Calu3 (cell line): Measurements from ENCODE around the gene CCDC107. TPM values are rescaled to one million over a fixed set of nuclear protein-coding genes. Genes with fewer than 3 reads are reported as not detected.

Source experiments
- BruUV-seq: library from RNA; stranded (reverse); fragments of 400-500 nt; replicated peaks from 2 replicates; lab custom pipeline; 2021; lab: Mats Ljungman, UMichigan
- CTCF ChIA-PET: fragments of 300-600 bp; sonication (Branson Sonifier 250); formaldehyde crosslinking; loops from one replicate; lab custom pipeline; 2022; ENCODE audit warnings: antibody characterized with exemption; lab: Charles Lee
- DNase-seq: peaks from one replicate; pipeline ENCODE4 v3.0.0; 2022
- H3K27ac Mint-ChIP-seq: one replicate; pipeline ENCODE4 v1.8.0; 2022; ENCODE audit warnings: mixed read lengths; ENCODE audit not compliant: unreplicated experiment
- H3K27me3 Mint-ChIP-seq: one replicate; pipeline ENCODE4 v1.8.0; 2022; ENCODE audit warnings: mixed read lengths; ENCODE audit not compliant: unreplicated experiment
- H3K36me3 Mint-ChIP-seq: one replicate; pipeline ENCODE4 v1.8.0; 2022; ENCODE audit warnings: mild to moderate bottlenecking, moderate library complexity, mixed read lengths; ENCODE audit not compliant: insufficient read depth, unreplicated experiment
- H3K4me1 Mint-ChIP-seq: one replicate; pipeline ENCODE4 v1.8.0; 2022; ENCODE audit warnings: mild to moderate bottlenecking, low read depth, mixed read lengths; ENCODE audit not compliant: unreplicated experiment
- H3K4me3 Mint-ChIP-seq: one replicate; pipeline ENCODE4 v1.8.0; 2022; ENCODE audit warnings: mild to moderate bottlenecking, low read depth, moderate library complexity, mixed read lengths; ENCODE audit not compliant: unreplicated experiment
- H3K9me3 Mint-ChIP-seq: one replicate; pipeline ENCODE4 v1.8.0; 2022; ENCODE audit warnings: low read depth, mixed read lengths; ENCODE audit not compliant: unreplicated experiment
- CTCF ChIP-seq: fragments of 200-600 bp; IDR thresholded peaks from one replicate; pipeline ENCODE4 v1.8.0; 2022; ENCODE audit warnings: antibody characterized with exemption; ENCODE audit not compliant: unreplicated experiment
- intact Hi-C: fragments of 100-400 bp; cut with micrococcal nuclease; formaldehyde crosslinking; loops from one replicate; pipeline ENCODE4 v1.10.0; 2022; ENCODE audit not compliant: unreplicated experiment
- total RNA-seq: library from RNA; stranded (reverse); gene quantifications from 2 replicates; pipeline ENCODE4 v1.2.3, GENCODE V29; 2022

Gene CCDC107
- total RNA-seq, 1 experiment from 2014 or later, result 7.9 TPM

- TF ChIP-seq CTCF, result no peak
- peaks cover 10% of the 10 kb centered on the region for H3K36me3 Mint-ChIP-seq
- H3K9me3 Mint-ChIP-seq, result peaks cover 3% of the 10 kb centered on the region
- H3K4me1 Mint-ChIP-seq, result peaks cover 49% of the 10 kb centered on the region
- peak; percentile 75 for DNase-seq
- no peaks in the 10 kb centered on the region for H3K27me3 Mint-ChIP-seq
- no peak overlapping the region for H3K27ac Mint-ChIP-seq
- intact Hi-C loops, result loop anchor here (10.0 kb wide), 1 partner anchor 65 kb away; the partner anchor contains the start of genes CREB3 and TLN1
- H3K4me3 Mint-ChIP-seq, result no peak overlapping the region
- CTCF ChIA-PET, result interaction anchor here (1.5 to 1.6 kb wide), 2 partner anchors 11 to 27 kb away, joined by 5 read pairs; partner anchors contain the start of genes CCDC107 and RMRP
- BruUV-seq, result no TSS peak
These were observed 11.4 kb downstream of the CCDC107 start for GRCh38 chr9:35669331-35670145.

- intact Hi-C loops, result no loop called here
- Mint-ChIP-seq H3K4me3 (no peak within 1 kb of the TSS), H3K27me3 (no peaks in the 10 kb centered on the region), H3K36me3 (no peaks in the 10 kb centered on the region), H3K27ac (no peak within 1 kb of the TSS), H3K4me1 (peaks cover 36% of the 10 kb centered on the region), H3K9me3 (no peaks in the 10 kb centered on the region)
- no peak for TF ChIP-seq CTCF
- CTCF ChIA-PET, result interaction anchor here (1.1 to 1.3 kb wide), 3 partner anchors 8 to 23 kb away, joined by 4 to 6 read pairs (median 4); partner anchors contain the start of gene ARHGEF39
- DNase-seq, result no peak
- BruUV-seq, result no TSS peak
These were observed 15.3 kb downstream of the CCDC107 start, which contains the start of gene CA9 for GRCh38 chr9:35673132-35674024. TSS of gene CA9 (plus strand) at chr9:35673928. CDS start at chr9:35673960, 32 bp downstream.

- no peak overlapping the region for H3K4me3 Mint-ChIP-seq
- DNase-seq, result no peak
- intact Hi-C loops, result no loop called here
- H3K4me1 Mint-ChIP-seq, result peaks cover 31% of the 10 kb centered on the region
- BruUV-seq, result no TSS peak
- CTCF ChIA-PET, result interaction anchor here (1.2 to 1.3 kb wide), 2 partner anchors 15 to 23 kb away, joined by 4 to 6 read pairs; no protein-coding TSS in a partner anchor
- H3K9me3 Mint-ChIP-seq, result no peaks in the 10 kb centered on the region
- no peaks in the 10 kb centered on the region for H3K36me3 Mint-ChIP-seq
- TF ChIP-seq CTCF, result no peak
- no peak overlapping the region for H3K27ac Mint-ChIP-seq
- H3K27me3 Mint-ChIP-seq, result no peaks in the 10 kb centered on the region
These were observed 15.9 kb downstream of the CCDC107 start for GRCh38 chr9:35674025-35674361.

- CTCF ChIA-PET, result interaction anchor here (0.6 kb wide), 1 partner anchor 13 kb away, joined by 3 read pairs; no protein-coding TSS in a partner anchor
- Mint-ChIP-seq H3K27me3 (no peaks in the 10 kb centered on the region), H3K4me3 (no peak overlapping the region), H3K36me3 (peaks cover 5% of the 10 kb centered on the region), H3K4me1 (peaks cover 23% of the 10 kb centered on the region), H3K27ac (no peak overlapping the region), H3K9me3 (no peaks in the 10 kb centered on the region)
- DNase-seq, result no peak
- intact Hi-C loops, result no loop called here
- BruUV-seq, result no TSS peak
- TF ChIP-seq CTCF, result no peak
These were observed 17.1 kb downstream of the CCDC107 start for GRCh38 chr9:35675204-35675603.
